ENCODE data around the gene ORAI3.

- TF ChIP-seq CTCF (IDR thresholded peaks at IDR 0.05; ENCODE audit: borderline replicate concordance, extremely low read depth, low read length, poor library complexity, severe bottlenecking), result no peak
- no peak for TF ChIP-seq EZH2 (IDR thresholded peaks at IDR 0.05; ENCODE audit: borderline replicate concordance, low read depth, low read length, severe bottlenecking)
These were observed 25.8 kb upstream of the ORAI3 start for GRCh38 chr16:30922960-30923535.
